Mesangial cell (primary cell): ENCODE results near the gene CAPN8. TPM values are rescaled to one million over a fixed set of nuclear protein-coding genes. Genes with fewer than 3 reads are reported as not detected.

ENCODE experiments used
- total RNA-seq: library from RNA; depleted of rRNA; stranded (reverse); fragments of >200 nt; gene quantifications from 2 replicates; pipeline ENCODE4 v1.2.3, GENCODE V29; 2015

CAPN8 gene
- under 0.01 TPM in 1 of 2 replicates, not detected in the other for total RNA-seq

GRCh38 chr1:223665592-223666312 lies at the start of gene CAPN8:
CAPN8 (minus strand) TSS chr1:223665701; CDS start chr1:223665646, 55 bp downstream.

GRCh38 chr1:223712194-223712849 lies 46.8 kb upstream of the CAPN8 start, which contains the start of gene CAPN2:
CAPN2 (plus strand) TSS chr1:223712539; CDS start chr1:223712641, 102 bp downstream.

Other genes starting within 250 kb of the CAPN8 start
- 298 and 366 TPM in 2 replicates for gene CAPN2, start 46.8 kb upstream of the CAPN8 start, total RNA-seq
- 35.8 and 46.4 TPM in 2 replicates for gene TP53BP2, start 180.2 kb upstream of the CAPN8 start, total RNA-seq